Tibial nerve (tissue), 4 donors: Measurements from ENCODE around the gene RHOBTB3. TPM values are rescaled to one million over a fixed set of nuclear protein-coding genes. Genes with fewer than 3 reads are reported as not detected.
A peak's percentile ranks its signal among the peaks of the same experiment; 100 is the strongest.

Experiments
- DNase-seq, 2 donors: peaks; one replicate each; pipeline ENCODE4 v3.0.0-alpha.2; 2019; ENCODE audit warnings: low spot score in 2 of 2
- H3K27ac ChIP-seq, 4 donors: fragments of 200-600 bp; sonication (generic) in 3 of 4; one replicate each; pipeline ENCODE4 v1.5.1; 2017 to 2019; ENCODE audit warnings: mild to moderate bottlenecking in 1 of 4
- H3K27me3 ChIP-seq, 2 donors: fragments of 200-600 bp; sonication (generic) in 1 of 2; one replicate each; pipeline versions ENCODE4 v1.5.1 to v1.6.0; 2017 to 2019
- H3K36me3 ChIP-seq, 3 donors: fragments of 200-600 bp; sonication (generic); one replicate each; pipeline ENCODE4 v1.5.1; 2018 to 2019
- H3K4me1 ChIP-seq, 4 donors: fragments of 200-600 bp; sonication (generic) in 3 of 4; one replicate each; pipeline ENCODE4 v1.5.1; 2017 to 2019
- H3K4me3 ChIP-seq, 4 donors: fragments of 200-600 bp; sonication (generic) in 3 of 4; one replicate each; pipeline ENCODE4 v1.5.1; 2017 to 2019; ENCODE audit warnings: mild to moderate bottlenecking in 1 of 4, moderate library complexity in 1 of 4
- H3K9me3 ChIP-seq, 4 donors: fragments of 200-600 bp; sonication (generic) in 3 of 4; one replicate each; pipeline ENCODE4 v1.5.1; 2017 to 2019
- CTCF ChIP-seq, 5 experiments: fragments of 200-600 bp in 3 of 5; fragments of 450-650 bp in 2 of 5; sonication (generic) in 3 of 5; IDR thresholded peaks; one replicate each; pipeline ENCODE4 v1.5.1; 2016 to 2019; ENCODE audit warnings: antibody characterized with exemption in 5 of 5, mild to moderate bottlenecking in 3 of 5, moderate library complexity in 2 of 5
- EP300 ChIP-seq, 2 donors: sonication (generic); formaldehyde crosslinking; IDR thresholded peaks; one replicate each; pipeline ENCODE4 v1.6.1; 2017; ENCODE audit warnings: antibody characterized with exemption in 2 of 2, mild to moderate bottlenecking in 1 of 2
- POLR2A ChIP-seq, 2 donors: fragments of 450-650 bp; IDR thresholded peaks; one replicate each; pipeline ENCODE4 v1.6.1; 2017; ENCODE audit warnings: antibody characterized with exemption in 2 of 2, mild to moderate bottlenecking in 2 of 2, moderate library complexity in 2 of 2
- WGBS, 2 donors: methylation state at CpG; one replicate each; pipeline ENCODE4 v1.1.5; 2018; 5-methylcytosine and 5-hydroxymethylcytosine counted together
- total RNA-seq, 4 donors: library from RNA; depleted of rRNA; stranded (reverse); fragments of >200 nt; gene quantifications; one replicate each; pipeline ENCODE4 v1.1.0, GENCODE V29; 2016

RHOBTB3 gene
- total RNA-seq, 4 donors from 2014 or later: 130 to 219 (median 195) TPM

GRCh38 chr5:95798048-95798447 lies 66.9 kb downstream of the RHOBTB3 start:
- peak in 1 of 2 donors; percentile 2 for DNase-seq
- no peaks in the 10 kb centered on the region for H3K9me3 ChIP-seq
- no peaks in the 10 kb centered on the region for H3K27me3 ChIP-seq
- no peak overlapping the region for H3K27ac ChIP-seq
- H3K4me1 ChIP-seq: peaks cover 0 to 3% (median 0%) of the 10 kb centered on the region in 4 donors
- TF ChIP-seq CTCF (IDR thresholded peaks at IDR 0.05): no peak
- 71 to 76% methylated on average over 2 of the region's 2 CpGs for WGBS, 2 donors
- H3K4me3 ChIP-seq: no peak overlapping the region
- peaks cover 0 to 25% (median 0%) of the 10 kb centered on the region in 3 donors for H3K36me3 ChIP-seq

GRCh38 chr5:95798545-95798944 lies 67.4 kb downstream of the RHOBTB3 start:
- TF ChIP-seq POLR2A (IDR thresholded peaks at IDR 0.05) (no peak), CTCF (IDR thresholded peaks at IDR 0.05) (no peak), EP300 (IDR thresholded peaks at IDR 0.05) (no peak)
- Histone ChIP-seq H3K27ac (no peak overlapping the region), H3K27me3 (no peaks in the 10 kb centered on the region), H3K36me3 (peaks cover 0 to 20% (median 0%) of the 10 kb centered on the region in 3 donors), H3K9me3 (no peaks in the 10 kb centered on the region), H3K4me3 (no peak overlapping the region), H3K4me1 (peaks cover 0 to 3% (median 0%) of the 10 kb centered on the region in 4 donors)
- no peak for DNase-seq

- no peak overlapping the region for H3K4me3 ChIP-seq
- H3K9me3 ChIP-seq: no peaks in the 10 kb centered on the region
- no peaks in the 10 kb centered on the region for H3K4me1 ChIP-seq
- WGBS, 2 donors: 85 to 88% methylated on average over 4 of the region's 4 CpGs
- H3K36me3 ChIP-seq: peaks cover 0 to 13% (median 0%) of the 10 kb centered on the region in 3 donors
- no peak for DNase-seq
- TF ChIP-seq EP300 (IDR thresholded peaks at IDR 0.05) (no peak), CTCF (IDR thresholded peaks at IDR 0.05) (no peak), POLR2A (IDR thresholded peaks at IDR 0.05) (no peak)
- H3K27ac ChIP-seq: no peak overlapping the region
- H3K27me3 ChIP-seq: no peaks in the 10 kb centered on the region
These were observed 68.2 kb downstream of the RHOBTB3 start for GRCh38 chr5:95799191-95799835.

- no peaks in the 10 kb centered on the region for H3K27me3 ChIP-seq
- H3K36me3 ChIP-seq: peaks cover 0 to 18% (median 0%) of the 10 kb centered on the region in 3 donors
- no peaks in the 10 kb centered on the region for H3K4me1 ChIP-seq
- TF ChIP-seq POLR2A (IDR thresholded peaks at IDR 0.05) (no peak), CTCF (IDR thresholded peaks at IDR 0.05) (no peak), EP300 (IDR thresholded peaks at IDR 0.05) (no peak)
- peaks cover 0 to 7% (median 0%) of the 10 kb centered on the region in 4 donors for H3K9me3 ChIP-seq
- H3K4me3 ChIP-seq: no peak overlapping the region
- 95 to 96% methylated on average over 3 of the region's 3 CpGs for WGBS, 2 donors
- no peak overlapping the region for H3K27ac ChIP-seq
- DNase-seq: no peak
These were observed 69.4 kb downstream of the RHOBTB3 start for GRCh38 chr5:95800553-95800952.

- no peak for TF ChIP-seq EP300 (IDR thresholded peaks at IDR 0.05)
- TF ChIP-seq POLR2A (IDR thresholded peaks at IDR 0.05): no peak
- peaks cover 0 to 7% (median 0%) of the 10 kb centered on the region in 4 donors for H3K9me3 ChIP-seq
- no peaks in the 10 kb centered on the region for H3K27me3 ChIP-seq
- WGBS, 2 donors: 73% methylated on average over 2 of the region's 2 CpGs
- no peak overlapping the region for H3K4me3 ChIP-seq
- H3K27ac ChIP-seq: no peak overlapping the region
- no peak for DNase-seq
- H3K36me3 ChIP-seq: peaks cover 0 to 15% (median 0%) of the 10 kb centered on the region in 3 donors
- no peaks in the 10 kb centered on the region for H3K4me1 ChIP-seq
These were observed 70.4 kb downstream of the RHOBTB3 start for GRCh38 chr5:95801532-95801931.
